CD1c-positive myeloid dendritic cell (primary cell): ENCODE measurements around the gene OR52D1.

Experiments
- DNase-seq: peaks from one replicate; pipeline ENCODE4 v3.0.0-alpha.2; 2016; ENCODE audit errors: extremely low spot score

The OR52D1 gene

GRCh38 chr11:5488385-5488784, at the start of gene OR52D1:
TSS of gene OR52D1 (plus strand) at chr11:5488685. CDS start at chr11:5488707, 22 bp downstream.
- no peak for DNase-seq

- DNase-seq, result no peak
Observed at GRCh38 chr11:5441414-5441813, 47.1 kb upstream of the OR52D1 start, which contains the start of gene OR51I1. TSS of gene OR51I1 (minus strand) at chr11:5441514. CDS start at chr11:5441514, 0 bp downstream.

GRCh38 chr11:5443835-5444393, 44.6 kb upstream of the OR52D1 start:
- DNase-seq, result no peak

- DNase-seq, result no peak
Observed at GRCh38 chr11:5449023-5449422, 39.5 kb upstream of the OR52D1 start, which contains the start of gene OR51I2. TSS of gene OR51I2 (plus strand) at chr11:5449323. CDS start at chr11:5453489, 4,166 bp downstream.

- DNase-seq, result no peak
Observed at GRCh38 chr11:5449432-5449831, 39.1 kb upstream of the OR52D1 start.

- no peak for DNase-seq
Observed at GRCh38 chr11:5460983-5461621, 27.4 kb upstream of the OR52D1 start.

GRCh38 chr11:5467527-5467926, 21.0 kb upstream of the OR52D1 start:
- no peak for DNase-seq

GRCh38 chr11:5473921-5474320, 14.6 kb upstream of the OR52D1 start:
- no peak for DNase-seq

- peak; percentile 58 for DNase-seq
Observed at GRCh38 chr11:5476186-5476819, 12.2 kb upstream of the OR52D1 start.

- DNase-seq, result no peak
Observed at GRCh38 chr11:5486003-5486402, 2.5 kb upstream of the OR52D1 start.

- no peak for DNase-seq
Observed at GRCh38 chr11:5486421-5486820, 2.1 kb upstream of the OR52D1 start.

GRCh38 chr11:5488798-5489399, 414 bp downstream of the OR52D1 start:
- DNase-seq, result no peak

- no peak for DNase-seq
Observed at GRCh38 chr11:5489576-5490357, 1.3 kb downstream of the OR52D1 start.

- DNase-seq, result no peak
Observed at GRCh38 chr11:5499671-5500070, 11.2 kb downstream of the OR52D1 start.

- DNase-seq, result no peak
Observed at GRCh38 chr11:5500393-5500801, 11.9 kb downstream of the OR52D1 start.

- no peak for DNase-seq
Observed at GRCh38 chr11:5504403-5504921, 16.0 kb downstream of the OR52D1 start.

- DNase-seq, result no peak
Observed at GRCh38 chr11:5505363-5506048, 17.0 kb downstream of the OR52D1 start.

- no peak for DNase-seq
Observed at GRCh38 chr11:5507177-5507932, 18.9 kb downstream of the OR52D1 start.

- DNase-seq, result no peak
Observed at GRCh38 chr11:5507933-5508305, 19.4 kb downstream of the OR52D1 start.

- no peak for DNase-seq
Observed at GRCh38 chr11:5508605-5509004, 20.1 kb downstream of the OR52D1 start.
